GM18870 (cell line): ENCODE results near the gene C12orf54.
A peak's percentile ranks its signal among the peaks of the same experiment; 100 is the strongest.
"Not testable (repeated sequence)": the region's sequence is repeated elsewhere in the genome, so short reads cannot be mapped to it uniquely, and the experiment has no call there.

ENCODE experiments used
- ATAC-seq: cut with Tn5 transposase; IDR thresholded peaks from one replicate; pipeline ENCODE4 v1.9.1; 2021; ENCODE audit warnings: moderate library complexity; ENCODE audit not compliant: unreplicated experiment

The C12orf54 gene

GRCh38 chr12:48482198-48482597, at the start of gene C12orf54:
Gene C12orf54, plus strand, starts transcription at chr12:48482498. Its CDS starts 799 bp downstream, at chr12:48483297.
- ATAC-seq = no peak

DNA sequence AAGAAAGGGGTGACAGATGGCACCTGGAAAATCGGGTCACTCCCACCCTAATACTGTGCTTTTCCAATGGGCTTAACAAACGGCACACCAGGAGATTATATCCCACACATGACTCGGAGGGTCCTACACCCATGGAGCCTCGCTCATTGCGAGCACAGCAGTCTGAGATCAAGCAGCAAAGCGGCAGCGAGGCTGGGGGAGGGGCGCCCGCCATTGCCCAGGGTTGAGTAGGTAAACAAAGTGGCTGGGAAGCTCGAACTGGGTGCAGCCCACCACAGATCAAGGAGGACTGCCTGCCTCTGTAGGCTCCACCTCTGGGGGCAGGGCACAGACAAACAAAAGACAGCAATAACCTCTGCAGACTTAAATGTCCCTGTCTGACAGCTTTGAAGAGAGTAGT, 48.3 kb upstream of the C12orf54 start:
- ATAC-seq = not testable (repeated sequence)

DNA sequence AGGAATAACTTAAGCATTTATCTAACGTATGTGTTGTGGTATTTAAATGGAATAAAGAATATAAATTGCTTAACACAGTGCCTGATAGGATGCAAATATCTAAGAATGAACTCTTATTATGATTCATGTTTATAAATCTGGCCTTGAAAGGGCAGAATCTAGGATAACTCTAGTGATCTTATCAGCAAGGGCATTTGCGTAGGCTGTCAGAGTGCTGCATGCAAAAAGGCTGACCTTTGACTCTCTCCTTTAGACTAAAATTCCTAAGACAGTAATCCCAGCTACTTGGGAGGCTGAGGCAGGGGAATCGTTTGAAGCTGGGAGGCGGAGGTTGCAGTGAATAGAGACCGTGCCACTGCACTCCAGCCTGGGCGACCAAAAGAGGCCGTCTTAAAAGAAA, 41.2 kb upstream of the C12orf54 start:
- no peak for ATAC-seq

- no peak for ATAC-seq
Measured at GRCh38 chr12:48442179-48442847, 40.0 kb upstream of the C12orf54 start.

GRCh38 chr12:48445538-48445937, 36.8 kb upstream of the C12orf54 start:
- ATAC-seq = no peak

DNA sequence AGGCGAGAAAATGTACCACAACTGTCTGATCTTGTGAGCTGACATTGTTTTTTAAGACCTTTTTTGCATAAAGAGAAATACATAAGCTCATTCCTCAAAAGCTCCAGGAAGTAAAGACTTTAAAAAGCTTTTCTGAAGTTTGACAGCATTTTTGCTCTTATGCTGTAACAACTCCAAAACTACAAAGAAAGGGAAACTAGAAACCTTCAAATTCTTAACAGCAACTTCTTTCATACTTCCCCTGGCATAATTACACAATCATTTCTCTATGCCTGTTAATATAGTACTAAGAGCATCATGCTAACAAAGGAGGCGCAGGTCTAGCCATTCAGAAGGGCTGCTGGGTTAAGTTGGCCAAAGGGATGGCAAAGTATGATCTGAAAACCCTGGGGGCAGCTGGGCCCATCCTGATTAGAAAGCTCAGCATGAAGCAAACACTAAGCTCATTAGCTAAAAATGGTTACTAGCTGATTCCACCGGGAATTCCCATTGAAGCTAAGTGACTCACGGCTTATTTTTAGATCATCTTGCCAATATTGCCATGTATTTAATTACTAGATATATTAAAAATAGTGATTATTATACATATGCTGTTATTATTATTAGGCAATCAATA, 36.0 kb upstream of the C12orf54 start:
- ATAC-seq = no peak

GRCh38 chr12:48447755-48448154, 34.5 kb upstream of the C12orf54 start:
- no peak for ATAC-seq

GRCh38 chr12:48451372-48451771, 30.9 kb upstream of the C12orf54 start:
- no peak for ATAC-seq

GRCh38 chr12:48452961-48453360, 29.3 kb upstream of the C12orf54 start:
- ATAC-seq = not testable (repeated sequence)

- no peak for ATAC-seq
Measured at GRCh38 chr12:48454667-48455066, 27.6 kb upstream of the C12orf54 start.

GRCh38 chr12:48455116-48455515, 27.2 kb upstream of the C12orf54 start:
- no peak for ATAC-seq

DNA sequence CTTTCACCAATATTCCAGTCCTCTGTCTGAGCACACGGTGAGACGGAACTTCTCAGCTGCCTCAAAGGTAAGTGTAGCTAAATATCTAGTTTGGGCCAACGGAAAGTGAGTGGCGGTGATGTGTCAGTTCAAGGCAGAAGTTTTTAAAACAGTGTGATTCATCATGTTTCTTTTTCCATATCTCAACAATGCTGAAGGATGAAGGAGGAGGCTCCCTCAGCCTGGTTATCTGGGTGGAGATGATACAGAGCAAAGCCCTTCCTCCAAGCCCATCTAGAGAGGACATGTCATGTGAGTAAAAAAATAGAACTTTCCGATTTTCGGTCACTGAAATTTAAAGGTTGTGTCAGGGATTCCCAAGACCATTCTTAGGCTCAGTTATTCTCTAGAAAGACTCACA, 23.0 kb upstream of the C12orf54 start:
- no peak for ATAC-seq

DNA sequence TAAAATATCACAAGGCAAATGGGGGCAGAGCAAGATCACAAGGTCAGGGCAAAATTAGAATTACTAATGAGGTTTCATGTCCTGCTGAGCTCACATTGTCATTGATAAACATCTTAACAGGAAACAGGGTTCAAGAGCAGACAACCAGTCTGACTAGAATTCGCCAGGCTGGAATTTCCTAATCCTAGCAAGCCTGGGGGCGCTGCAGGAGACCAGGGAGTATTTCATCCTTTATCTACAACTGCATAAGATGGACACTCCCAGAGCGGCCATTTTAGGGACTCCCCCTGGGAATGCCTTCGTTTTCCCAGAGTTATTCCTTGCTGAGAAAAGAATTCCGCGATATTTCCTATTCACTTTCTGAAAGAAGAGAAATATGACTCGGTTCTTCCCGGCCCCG, 13.3 kb upstream of the C12orf54 start:
- not testable (repeated sequence) for ATAC-seq

- no peak for ATAC-seq
Measured at GRCh38 chr12:48472259-48472658, 10.0 kb upstream of the C12orf54 start, which contains the start of gene ANP32D. Gene ANP32D, plus strand, starts transcription at chr12:48472559. Its CDS starts 106 bp downstream, at chr12:48472665.

GRCh38 chr12:48473061-48473460, 9.2 kb upstream of the C12orf54 start:
- no peak for ATAC-seq

DNA sequence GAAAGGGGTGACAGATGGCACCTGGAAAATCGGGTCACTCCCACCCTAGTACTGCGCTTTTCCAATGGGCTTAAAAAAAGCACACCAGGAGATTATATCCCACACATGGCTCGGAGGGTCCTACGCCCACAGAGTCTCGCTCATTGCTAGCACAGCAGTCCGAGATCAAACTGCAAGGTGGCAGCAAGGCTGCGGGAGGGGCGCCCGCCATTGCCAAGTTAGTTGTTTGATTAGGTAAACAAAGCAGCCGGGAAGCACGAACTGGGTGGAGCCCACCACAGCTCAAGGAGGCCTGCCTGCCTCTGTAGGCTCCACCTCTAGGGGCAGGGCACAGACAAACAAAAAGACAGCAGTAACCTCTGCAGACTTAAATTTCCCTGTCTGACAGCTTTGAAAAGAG, 7.8 kb upstream of the C12orf54 start:
- not testable (repeated sequence) for ATAC-seq

DNA sequence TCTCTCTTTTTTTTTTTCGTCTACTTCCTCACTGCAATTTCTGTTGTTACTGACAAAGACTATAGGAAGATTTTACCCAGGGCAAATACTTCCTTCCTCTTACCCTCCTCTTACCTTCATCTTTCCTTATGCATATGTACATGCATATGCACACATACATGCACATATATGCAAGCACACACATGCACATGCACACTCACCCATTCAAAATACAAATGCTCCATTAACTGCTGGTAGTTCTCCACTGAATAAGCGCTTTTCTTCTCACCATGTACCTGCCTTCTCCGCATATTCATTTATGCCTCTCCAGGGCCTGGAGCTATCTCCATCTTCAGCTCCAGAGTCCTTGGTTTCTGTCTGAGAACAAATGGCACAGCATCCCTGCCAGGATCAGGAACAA, 632 bp downstream of the C12orf54 start:
- no peak for ATAC-seq

DNA sequence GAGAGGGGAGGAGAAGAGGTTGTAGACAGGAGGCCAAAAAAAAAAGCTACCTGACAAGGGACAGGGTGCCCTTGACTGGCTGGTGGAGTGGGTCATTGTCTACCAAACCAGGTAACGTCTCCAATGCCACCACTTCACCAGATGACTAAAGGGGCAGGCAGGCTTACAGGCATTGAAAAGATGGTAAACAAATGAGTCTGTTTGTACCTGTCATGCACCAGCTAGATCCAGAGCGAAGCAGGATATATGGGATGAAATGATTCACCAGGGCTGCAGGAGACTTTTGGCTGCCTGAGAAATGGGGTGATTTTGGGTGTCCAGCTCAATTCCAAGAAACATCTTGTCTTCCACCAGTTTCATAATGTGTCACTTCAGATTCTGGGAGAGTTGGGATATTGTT, 4.0 kb downstream of the C12orf54 start:
- no peak for ATAC-seq

DNA sequence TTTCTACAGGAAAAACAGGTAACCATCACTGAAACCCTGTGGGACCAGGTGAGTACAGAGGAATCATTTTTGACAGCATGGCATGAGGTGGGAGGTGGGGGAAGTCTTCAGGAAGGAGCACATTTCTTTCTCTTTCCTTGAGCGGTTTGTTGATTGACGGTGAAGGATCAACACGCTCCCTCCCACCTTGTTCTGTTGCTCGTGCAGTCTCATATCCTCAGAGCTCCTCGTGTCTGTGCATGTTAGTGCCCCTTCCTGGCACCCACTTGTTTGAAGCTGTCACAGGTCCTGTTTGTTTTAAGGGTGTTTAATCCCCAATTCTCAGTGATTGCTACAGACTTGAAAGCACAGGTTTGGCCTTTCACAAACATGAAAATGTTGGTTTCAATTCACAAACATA, 4.4 kb downstream of the C12orf54 start:
- no peak for ATAC-seq

- peak; percentile 97 for ATAC-seq
Measured at GRCh38 chr12:48489012-48489411, 6.7 kb downstream of the C12orf54 start.

DNA sequence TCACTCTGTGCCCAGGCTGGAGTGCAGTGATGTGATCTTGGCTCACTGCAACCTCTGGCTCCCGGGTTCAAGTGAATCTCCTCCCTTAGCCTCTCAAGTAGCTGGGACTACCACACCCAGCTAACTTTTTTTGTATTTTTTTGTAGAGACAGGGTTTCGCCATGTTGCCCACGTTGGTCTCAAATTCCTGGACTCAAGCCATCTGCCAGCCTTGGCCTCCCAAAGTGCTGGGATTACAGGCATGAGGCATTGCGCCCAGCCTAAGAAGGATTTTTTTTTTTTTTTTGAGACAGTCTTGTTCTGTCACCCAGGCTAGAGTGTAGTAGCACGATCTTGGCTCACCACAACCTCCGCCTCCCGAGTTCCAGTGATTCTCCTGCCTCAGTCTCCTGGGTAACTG, 7.2 kb downstream of the C12orf54 start:
- not testable (repeated sequence) for ATAC-seq

- not testable (repeated sequence) for ATAC-seq
Measured at GRCh38 chr12:48500281-48500680, 18.0 kb downstream of the C12orf54 start.

GRCh38 chr12:48506836-48507235, 24.5 kb downstream of the C12orf54 start:
- not testable (repeated sequence) for ATAC-seq
